Mucosa of stomach (tissue), 1 donor: ENCODE data around the gene UNC119B.

ENCODE experiments used
- H3K27me3 ChIP-seq: one replicate; pipeline ENCODE4 v1.7.0; 2013; ENCODE audit warnings: mild to moderate bottlenecking, low read length; ENCODE audit not compliant: control insufficient read depth, insufficient read depth
- H3K36me3 ChIP-seq: one replicate; pipeline ENCODE4 v1.7.0; 2013; ENCODE audit warnings: low read length; ENCODE audit not compliant: control insufficient read depth, insufficient read depth
- H3K4me1 ChIP-seq: one replicate; pipeline ENCODE4 v1.7.0; 2013; ENCODE audit warnings: mild to moderate bottlenecking, low read length; ENCODE audit not compliant: control insufficient read depth, insufficient read depth
- H3K4me3 ChIP-seq: one replicate; pipeline ENCODE4 v1.7.0; 2013; ENCODE audit warnings: low read length
- H3K9ac ChIP-seq: one replicate; pipeline ENCODE4 v1.7.0; 2013; ENCODE audit warnings: mild to moderate bottlenecking, low read length, moderate library complexity
- H3K9me3 ChIP-seq: one replicate; pipeline ENCODE4 v1.7.0; 2013; ENCODE audit warnings: mild to moderate bottlenecking, low read length, moderate library complexity; ENCODE audit not compliant: control insufficient read depth
- donor health status: Pancreatic carcinoma.

The UNC119B gene

GRCh38 chr12:120677765-120678473 lies 32.3 kb upstream of the UNC119B start:
- Histone ChIP-seq H3K9ac (no peak overlapping the region), H3K4me1 (no peaks in the 10 kb centered on the region), H3K4me3 (no peak overlapping the region), H3K36me3 (no peaks in the 10 kb centered on the region), H3K9me3 (no peaks in the 10 kb centered on the region), H3K27me3 (no peaks in the 10 kb centered on the region)

GRCh38 chr12:120678572-120678971 lies 31.7 kb upstream of the UNC119B start:
- Histone ChIP-seq H3K9me3 (no peaks in the 10 kb centered on the region), H3K4me1 (no peaks in the 10 kb centered on the region), H3K27me3 (no peaks in the 10 kb centered on the region), H3K4me3 (no peak overlapping the region), H3K36me3 (no peaks in the 10 kb centered on the region), H3K9ac (no peak overlapping the region)

GRCh38 chr12:120680165-120680738 lies 30.0 kb upstream of the UNC119B start:
- Histone ChIP-seq H3K9me3 (no peaks in the 10 kb centered on the region), H3K4me3 (no peak overlapping the region), H3K4me1 (no peaks in the 10 kb centered on the region), H3K9ac (no peak overlapping the region), H3K36me3 (no peaks in the 10 kb centered on the region), H3K27me3 (no peaks in the 10 kb centered on the region)

- Histone ChIP-seq H3K9ac (no peak overlapping the region), H3K27me3 (no peaks in the 10 kb centered on the region), H3K4me3 (no peak overlapping the region), H3K4me1 (peaks cover 14% of the 10 kb centered on the region), H3K36me3 (no peaks in the 10 kb centered on the region), H3K9me3 (no peaks in the 10 kb centered on the region)
These were observed 25.7 kb upstream of the UNC119B start for GRCh38 chr12:120684523-120684932.

GRCh38 chr12:120685522-120685921 lies 24.7 kb upstream of the UNC119B start:
- Histone ChIP-seq H3K36me3 (no peaks in the 10 kb centered on the region), H3K4me1 (peaks cover 19% of the 10 kb centered on the region), H3K4me3 (no peak overlapping the region), H3K27me3 (no peaks in the 10 kb centered on the region), H3K9me3 (no peaks in the 10 kb centered on the region), H3K9ac (peak overlapping the region; percentile 69)

GRCh38 chr12:120686151-120686689 lies 24.0 kb upstream of the UNC119B start:
- peak overlapping the region; percentile 86 for H3K4me3 ChIP-seq
- H3K4me1 ChIP-seq: peaks cover 22% of the 10 kb centered on the region
- peak overlapping the region; percentile 69 for H3K9ac ChIP-seq
- H3K36me3 ChIP-seq: no peaks in the 10 kb centered on the region
- H3K27me3 ChIP-seq: no peaks in the 10 kb centered on the region
- H3K9me3 ChIP-seq: no peaks in the 10 kb centered on the region

GRCh38 chr12:120686690-120687577 lies 23.3 kb upstream of the UNC119B start, which contains the start of gene MLEC:
TSS of gene MLEC (plus strand) at chr12:120687149. CDS start at chr12:120687297, 148 bp downstream.
- no peaks in the 10 kb centered on the region for H3K27me3 ChIP-seq
- H3K9ac ChIP-seq: peak within 1 kb of the TSS; percentile 69
- no peaks in the 10 kb centered on the region for H3K36me3 ChIP-seq
- H3K4me3 ChIP-seq: peak within 1 kb of the TSS; percentile 86
- no peaks in the 10 kb centered on the region for H3K9me3 ChIP-seq
- H3K4me1 ChIP-seq: peaks cover 22% of the 10 kb centered on the region

GRCh38 chr12:120687578-120688289 lies 22.5 kb upstream of the UNC119B start:
- H3K9me3 ChIP-seq: no peaks in the 10 kb centered on the region
- H3K27me3 ChIP-seq: no peaks in the 10 kb centered on the region
- peak overlapping the region; percentile 69 for H3K9ac ChIP-seq
- H3K36me3 ChIP-seq: no peaks in the 10 kb centered on the region
- H3K4me1 ChIP-seq: peaks cover 30% of the 10 kb centered on the region
- H3K4me3 ChIP-seq: peak overlapping the region; percentile 86

- Histone ChIP-seq H3K4me1 (peaks cover 32% of the 10 kb centered on the region), H3K9ac (peak overlapping the region; percentile 69), H3K4me3 (peak overlapping the region; percentile 86)
These were observed 21.7 kb upstream of the UNC119B start for GRCh38 chr12:120688527-120689071.

GRCh38 chr12:120689397-120690082 lies 20.7 kb upstream of the UNC119B start:
- no peak overlapping the region for H3K4me3 ChIP-seq
- H3K27me3 ChIP-seq: no peaks in the 10 kb centered on the region
- no peaks in the 10 kb centered on the region for H3K36me3 ChIP-seq
- H3K4me1 ChIP-seq: peaks cover 32% of the 10 kb centered on the region
- no peak overlapping the region for H3K9ac ChIP-seq
- H3K9me3 ChIP-seq: no peaks in the 10 kb centered on the region

More at GRCh38 chr12:120688527-120689071, 21.7 kb upstream of the UNC119B start:
- H3K36me3 ChIP-seq: no peaks in the 10 kb centered on the region
- no peaks in the 10 kb centered on the region for H3K9me3 ChIP-seq
- no peaks in the 10 kb centered on the region for H3K27me3 ChIP-seq

- no peaks in the 10 kb centered on the region for H3K9me3 ChIP-seq
- no peaks in the 10 kb centered on the region for H3K27me3 ChIP-seq
- no peaks in the 10 kb centered on the region for H3K36me3 ChIP-seq
- H3K4me1 ChIP-seq: peaks cover 32% of the 10 kb centered on the region
- H3K9ac ChIP-seq: no peak overlapping the region
- no peak overlapping the region for H3K4me3 ChIP-seq
These were observed 20.2 kb upstream of the UNC119B start for GRCh38 chr12:120690083-120690450.
